GM23338 (cell line): Measurements from ENCODE around the gene TXNDC17.

Experiments used
- EZH2 ChIP-seq: fragments of 200-600 bp; sonication (generic); IDR thresholded peaks from one replicate; pipeline ENCODE4 v1.8.0; 2017; ENCODE audit warnings: antibody characterized with exemption, mild to moderate bottlenecking, low read depth; ENCODE audit not compliant: unreplicated experiment
- EZH2phosphoT487 ChIP-seq: fragments of 200-600 bp; sonication (generic); IDR thresholded peaks from one replicate; pipeline ENCODE4 v1.8.1; 2018; ENCODE audit warnings: antibody characterized with exemption; ENCODE audit not compliant: unreplicated experiment
- JUNB ChIP-seq: IDR thresholded peaks from one replicate; pipeline ENCODE4 v1.6.1; 2016; ENCODE audit warnings: antibody characterized with exemption; ENCODE audit not compliant: unreplicated experiment
- TF ChIP-seq, protein P1 (sequence below), 2 experiments: fragments of 200-600 bp in 1 of 2; sonication (generic) in 1 of 2; conservative IDR thresholded peaks; 2 replicates each; pipeline versions ENCODE4 v1.5.1 to v1.6.1; 2016 to 2017; ENCODE audit warnings: antibody characterized with exemption in 2 of 2, low read depth in 2 of 2, mild to moderate bottlenecking in 2 of 2, moderate library complexity in 1 of 2
- TF ChIP-seq, protein P2 (sequence below): IDR thresholded peaks from one replicate; pipeline ENCODE4 v1.6.1; 2018; ENCODE audit warnings: antibody characterized with exemption; ENCODE audit not compliant: unreplicated experiment
- TF ChIP-seq, protein P3 (sequence below): IDR thresholded peaks from 2 replicates; pipeline ENCODE4 v1.6.1; 2016; ENCODE audit warnings: antibody characterized with exemption

DNA sequence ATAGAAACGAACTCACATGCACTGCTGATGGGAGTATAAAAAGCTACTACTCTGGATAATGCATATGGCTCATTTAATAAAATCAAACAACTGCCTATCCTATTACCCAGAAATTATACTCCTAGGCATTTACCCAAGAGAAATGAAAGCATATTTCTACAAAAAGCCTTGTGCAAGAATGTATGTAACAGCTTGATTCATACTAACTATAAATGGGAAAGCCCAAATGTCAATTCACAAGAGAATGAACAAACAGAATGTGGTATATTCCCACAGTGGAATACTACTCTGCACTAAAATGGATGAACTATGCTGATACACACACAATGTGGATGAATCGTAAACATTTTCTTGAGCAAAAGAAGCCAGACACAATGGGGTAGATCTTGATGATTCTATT lies 38.7 kb upstream of the TXNDC17 start:
- TF ChIP-seq, protein P1, sequence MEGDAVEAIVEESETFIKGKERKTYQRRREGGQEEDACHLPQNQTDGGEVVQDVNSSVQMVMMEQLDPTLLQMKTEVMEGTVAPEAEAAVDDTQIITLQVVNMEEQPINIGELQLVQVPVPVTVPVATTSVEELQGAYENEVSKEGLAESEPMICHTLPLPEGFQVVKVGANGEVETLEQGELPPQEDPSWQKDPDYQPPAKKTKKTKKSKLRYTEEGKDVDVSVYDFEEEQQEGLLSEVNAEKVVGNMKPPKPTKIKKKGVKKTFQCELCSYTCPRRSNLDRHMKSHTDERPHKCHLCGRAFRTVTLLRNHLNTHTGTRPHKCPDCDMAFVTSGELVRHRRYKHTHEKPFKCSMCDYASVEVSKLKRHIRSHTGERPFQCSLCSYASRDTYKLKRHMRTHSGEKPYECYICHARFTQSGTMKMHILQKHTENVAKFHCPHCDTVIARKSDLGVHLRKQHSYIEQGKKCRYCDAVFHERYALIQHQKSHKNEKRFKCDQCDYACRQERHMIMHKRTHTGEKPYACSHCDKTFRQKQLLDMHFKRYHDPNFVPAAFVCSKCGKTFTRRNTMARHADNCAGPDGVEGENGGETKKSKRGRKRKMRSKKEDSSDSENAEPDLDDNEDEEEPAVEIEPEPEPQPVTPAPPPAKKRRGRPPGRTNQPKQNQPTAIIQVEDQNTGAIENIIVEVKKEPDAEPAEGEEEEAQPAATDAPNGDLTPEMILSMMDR (conservative IDR thresholded peaks at IDR 0.05; ENCODE audit: low read depth in 2 of 2), result no peak
- TF ChIP-seq EZH2, result no peak
- no peak for TF ChIP-seq JUNB
- TF ChIP-seq EZH2phosphoT487, result no peak
- TF ChIP-seq, protein P2, sequence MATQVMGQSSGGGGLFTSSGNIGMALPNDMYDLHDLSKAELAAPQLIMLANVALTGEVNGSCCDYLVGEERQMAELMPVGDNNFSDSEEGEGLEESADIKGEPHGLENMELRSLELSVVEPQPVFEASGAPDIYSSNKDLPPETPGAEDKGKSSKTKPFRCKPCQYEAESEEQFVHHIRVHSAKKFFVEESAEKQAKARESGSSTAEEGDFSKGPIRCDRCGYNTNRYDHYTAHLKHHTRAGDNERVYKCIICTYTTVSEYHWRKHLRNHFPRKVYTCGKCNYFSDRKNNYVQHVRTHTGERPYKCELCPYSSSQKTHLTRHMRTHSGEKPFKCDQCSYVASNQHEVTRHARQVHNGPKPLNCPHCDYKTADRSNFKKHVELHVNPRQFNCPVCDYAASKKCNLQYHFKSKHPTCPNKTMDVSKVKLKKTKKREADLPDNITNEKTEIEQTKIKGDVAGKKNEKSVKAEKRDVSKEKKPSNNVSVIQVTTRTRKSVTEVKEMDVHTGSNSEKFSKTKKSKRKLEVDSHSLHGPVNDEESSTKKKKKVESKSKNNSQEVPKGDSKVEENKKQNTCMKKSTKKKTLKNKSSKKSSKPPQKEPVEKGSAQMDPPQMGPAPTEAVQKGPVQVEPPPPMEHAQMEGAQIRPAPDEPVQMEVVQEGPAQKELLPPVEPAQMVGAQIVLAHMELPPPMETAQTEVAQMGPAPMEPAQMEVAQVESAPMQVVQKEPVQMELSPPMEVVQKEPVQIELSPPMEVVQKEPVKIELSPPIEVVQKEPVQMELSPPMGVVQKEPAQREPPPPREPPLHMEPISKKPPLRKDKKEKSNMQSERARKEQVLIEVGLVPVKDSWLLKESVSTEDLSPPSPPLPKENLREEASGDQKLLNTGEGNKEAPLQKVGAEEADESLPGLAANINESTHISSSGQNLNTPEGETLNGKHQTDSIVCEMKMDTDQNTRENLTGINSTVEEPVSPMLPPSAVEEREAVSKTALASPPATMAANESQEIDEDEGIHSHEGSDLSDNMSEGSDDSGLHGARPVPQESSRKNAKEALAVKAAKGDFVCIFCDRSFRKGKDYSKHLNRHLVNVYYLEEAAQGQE, result no peak
- TF ChIP-seq, protein P3, sequence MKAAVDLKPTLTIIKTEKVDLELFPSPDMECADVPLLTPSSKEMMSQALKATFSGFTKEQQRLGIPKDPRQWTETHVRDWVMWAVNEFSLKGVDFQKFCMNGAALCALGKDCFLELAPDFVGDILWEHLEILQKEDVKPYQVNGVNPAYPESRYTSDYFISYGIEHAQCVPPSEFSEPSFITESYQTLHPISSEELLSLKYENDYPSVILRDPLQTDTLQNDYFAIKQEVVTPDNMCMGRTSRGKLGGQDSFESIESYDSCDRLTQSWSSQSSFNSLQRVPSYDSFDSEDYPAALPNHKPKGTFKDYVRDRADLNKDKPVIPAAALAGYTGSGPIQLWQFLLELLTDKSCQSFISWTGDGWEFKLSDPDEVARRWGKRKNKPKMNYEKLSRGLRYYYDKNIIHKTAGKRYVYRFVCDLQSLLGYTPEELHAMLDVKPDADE, result no peak
